Heart right ventricle (tissue), 16 donors: ENCODE results near the gene CDH12. TPM values are rescaled to one million over a fixed set of nuclear protein-coding genes. Genes with fewer than 3 reads are reported as not detected.

Experiments
- ATAC-seq, 8 donors: fragments of 200-7000 bp; cut with Tn5 transposase; one replicate each; pipeline ENCODE4 v1.9.1; 2020; ENCODE audit warnings: mild to moderate bottlenecking in 8 of 8, moderate library complexity in 8 of 8, moderate number of reproducible peaks in 1 of 8
- DNase-seq, 2 donors: peaks; one replicate each; pipeline ENCODE4 v3.0.0-alpha.2; 2020
- H3K27ac ChIP-seq, 10 donors: fragments of 200-600 bp; sonication (generic) in 2 of 10; one replicate each; pipeline versions ENCODE4 v1.5.0 to v1.8.0; 2020 to 2022; ENCODE audit warnings: mild to moderate bottlenecking in 3 of 10
- H3K27me3 ChIP-seq, 7 donors: fragments of 200-600 bp; one replicate each; pipeline ENCODE4 v1.8.0; 2021 to 2022; ENCODE audit warnings: mild to moderate bottlenecking in 2 of 7
- H3K36me3 ChIP-seq, 9 donors: fragments of 200-600 bp; sonication (generic) in 1 of 9; one replicate each; pipeline versions ENCODE4 v1.5.0 to v1.8.0; 2020 to 2022; ENCODE audit warnings: mild to moderate bottlenecking in 2 of 9
- H3K4me1 ChIP-seq, 9 donors: fragments of 200-600 bp; sonication (generic) in 1 of 9; one replicate each; pipeline versions ENCODE4 v1.5.0 to v1.8.0; 2020 to 2022; ENCODE audit warnings: mild to moderate bottlenecking in 4 of 9
- H3K4me3 ChIP-seq, 10 donors: fragments of 200-600 bp; sonication (generic) in 2 of 10; one replicate each; pipeline versions ENCODE4 v1.5.0 to v1.8.0; 2020 to 2022; ENCODE audit warnings: mild to moderate bottlenecking in 7 of 10, moderate library complexity in 2 of 10
- H3K9me3 ChIP-seq, 11 donors: fragments of 200-600 bp in 10 of 11; sonication (generic) in 2 of 11; one replicate each; pipeline versions ENCODE4 v1.5.0 to v1.8.0; 2013 to 2022; ENCODE audit warnings: mild to moderate bottlenecking in 2 of 11, control low read depth in 1 of 11, moderate library complexity in 1 of 11
- WGBS, 2 donors: extraction: QIAGEN DNeasy Blood & Tissue Kit; methylation state at CpG; one replicate each; pipeline ENCODE4 v1.1.7; 2013; ENCODE audit warnings: inconsistent platforms in 1 of 2; 5-methylcytosine and 5-hydroxymethylcytosine counted together
- intact Hi-C, 10 donors: fragments of 100-400 bp; cut with DNase I; formaldehyde crosslinking; loops; one replicate each; pipeline versions ENCODE4 v1.11.1 to v1.14.2; 2022
- polyA plus RNA-seq, 2 donors: library from polyadenylated mRNA; stranded (reverse); fragments of 200-250 nt; gene quantifications; one replicate each; pipeline ENCODE4 v1.2.3, GENCODE V29; 2013
- total RNA-seq, 10 donors: library from RNA; stranded (reverse); fragmentation: NEBNext Ultra II Directional in 3 of 10; extraction: Animal tissue kit (Norgen Biotek cat#: 25700) in 3 of 10; gene quantifications; one replicate each; pipeline versions ENCODE4 v1.2.1 to v1.2.4, GENCODE V29; 2021 to 2023
- TF ChIP-seq, protein P1 (sequence below), 9 donors: fragments of 200-600 bp; sonication (generic) in 2 of 9; IDR thresholded peaks; one replicate each; pipeline versions ENCODE4 v1.5.0 to v1.8.0; 2021 to 2022; ENCODE audit warnings: antibody characterized with exemption in 9 of 9, mild to moderate bottlenecking in 5 of 9, moderate library complexity in 1 of 9
- donor health status: Arrhythmogenic right ventricular cardiomyopathy.
- donor health status: ischemic (EF 13 %, LVEDD 7.1; RV severe dilation, severe dysfunction).
- donor health status: healthy with polysubstance abuse.
- donor health status: DM: no; HTN: yes; CAD: no.
- donor health status: DM: no; HTN: no; CAD: no.
- donor health status: ischemic (EF 25% LVEDD 6.9; RV normal size, moderate dysfunction).
- donor health status: ischemic (EF 25% LVEDD 5.7; RV mildly dilated, moderate dysfunction).
- donor health status: healthy.
- donor health status: DM: yes; HTN: yes; CAD: no.
- donor health status: Ischemic cardiomyopathy.
- donor health status: ischemic (EF 35%, LVEDD 5.7; RV mildly dilated, moderate dysfunction).
- donor health status: nonischemic (EF 11% LVEDD 7.7; RV severe dilation, severe dysfunction).
- donor health status: DM: yes; HTN: yes; CAD: no.
- donor health status: PGD.
- donor health status: ischemic (EF 29% LVEDD 5.4; RV normal size, mild dysfunction).
- donor health status: nonischemic (EF 23%, LVEDD 6.1; RV moderate dilation, normal function).

Gene CDH12
- total and polyA plus RNA-seq, 12 donors, result not detected

DNA sequence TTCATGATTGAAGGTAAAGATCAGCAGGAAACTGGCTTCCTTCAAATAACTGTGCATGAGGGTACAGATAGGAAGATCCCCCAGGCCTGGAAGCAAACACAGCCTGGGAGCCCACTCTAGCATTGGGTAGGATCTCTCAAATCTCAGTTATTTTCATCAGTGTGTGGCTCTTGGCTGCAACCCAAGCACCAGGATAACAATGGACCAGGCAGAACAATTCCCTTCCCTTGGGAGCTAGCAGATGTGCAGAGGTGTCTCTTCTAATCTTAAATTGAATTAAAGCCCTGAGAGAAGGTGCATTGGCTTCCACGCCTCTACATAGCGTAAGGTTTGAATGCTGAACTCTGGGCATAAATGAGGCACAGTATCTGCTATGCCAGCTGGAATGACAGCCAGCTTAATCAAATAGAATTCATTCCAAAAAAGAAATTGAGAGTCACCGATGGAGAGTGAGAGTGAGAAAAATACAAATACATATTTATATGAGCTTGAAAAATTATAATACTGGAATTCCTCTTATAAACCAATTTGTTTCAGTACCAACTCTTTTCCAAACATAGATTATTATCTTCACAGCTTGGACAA lies 957.3 kb downstream of the CDH12 start:
- 31 to 61% methylated on average over 3 of the region's 3 CpGs for WGBS, 2 donors
- Histone ChIP-seq H3K4me1 (no peaks in the 10 kb centered on the region), H3K36me3 (no peaks in the 10 kb centered on the region), H3K9me3 (no peaks in the 10 kb centered on the region), H3K27ac (no peak overlapping the region), H3K27me3 (peaks cover 0 to 3% (median 0%) of the 10 kb centered on the region in 7 donors), H3K4me3 (no peak overlapping the region)
- TF ChIP-seq, protein P1, sequence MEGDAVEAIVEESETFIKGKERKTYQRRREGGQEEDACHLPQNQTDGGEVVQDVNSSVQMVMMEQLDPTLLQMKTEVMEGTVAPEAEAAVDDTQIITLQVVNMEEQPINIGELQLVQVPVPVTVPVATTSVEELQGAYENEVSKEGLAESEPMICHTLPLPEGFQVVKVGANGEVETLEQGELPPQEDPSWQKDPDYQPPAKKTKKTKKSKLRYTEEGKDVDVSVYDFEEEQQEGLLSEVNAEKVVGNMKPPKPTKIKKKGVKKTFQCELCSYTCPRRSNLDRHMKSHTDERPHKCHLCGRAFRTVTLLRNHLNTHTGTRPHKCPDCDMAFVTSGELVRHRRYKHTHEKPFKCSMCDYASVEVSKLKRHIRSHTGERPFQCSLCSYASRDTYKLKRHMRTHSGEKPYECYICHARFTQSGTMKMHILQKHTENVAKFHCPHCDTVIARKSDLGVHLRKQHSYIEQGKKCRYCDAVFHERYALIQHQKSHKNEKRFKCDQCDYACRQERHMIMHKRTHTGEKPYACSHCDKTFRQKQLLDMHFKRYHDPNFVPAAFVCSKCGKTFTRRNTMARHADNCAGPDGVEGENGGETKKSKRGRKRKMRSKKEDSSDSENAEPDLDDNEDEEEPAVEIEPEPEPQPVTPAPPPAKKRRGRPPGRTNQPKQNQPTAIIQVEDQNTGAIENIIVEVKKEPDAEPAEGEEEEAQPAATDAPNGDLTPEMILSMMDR (IDR thresholded peaks at IDR 0.05), result no peak
- ATAC-seq (no peak), DNase-seq (no peak)
- intact Hi-C loops, result no loop called here

DNA sequence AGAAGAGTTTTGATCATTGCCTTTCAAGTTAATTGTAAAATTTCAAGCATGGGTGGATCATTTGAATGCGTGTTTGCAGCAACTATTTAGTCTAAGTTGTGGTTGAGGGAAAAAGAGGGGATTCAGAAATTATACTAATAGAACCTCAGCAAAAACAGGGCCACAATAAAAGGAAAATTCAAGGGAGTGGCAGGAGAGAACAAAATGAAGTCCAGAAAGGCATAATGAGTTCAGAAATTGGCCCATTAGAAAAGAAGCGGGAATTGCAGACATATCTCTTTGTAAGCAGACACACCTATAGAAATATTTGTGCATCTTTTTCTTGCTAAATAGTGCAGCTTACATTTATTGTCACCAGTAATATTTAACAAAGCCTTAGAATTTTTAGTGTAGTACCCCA lies 960.0 kb downstream of the CDH12 start:
- WGBS, 2 donors, result 94 to 97% methylated on average over 2 of the region's 2 CpGs
- H3K4me3 ChIP-seq, result no peak overlapping the region
- peaks cover 0 to 3% (median 0%) of the 10 kb centered on the region in 7 donors for H3K27me3 ChIP-seq
- no peak for DNase-seq
- H3K27ac ChIP-seq, result no peak overlapping the region
- no peaks in the 10 kb centered on the region for H3K36me3 ChIP-seq
- intact Hi-C loops, result no loop called here
- no peaks in the 10 kb centered on the region for H3K4me1 ChIP-seq
- no peak for ATAC-seq
- H3K9me3 ChIP-seq, result no peaks in the 10 kb centered on the region
- TF ChIP-seq, protein P1 (IDR thresholded peaks at IDR 0.05), result no peak

DNA sequence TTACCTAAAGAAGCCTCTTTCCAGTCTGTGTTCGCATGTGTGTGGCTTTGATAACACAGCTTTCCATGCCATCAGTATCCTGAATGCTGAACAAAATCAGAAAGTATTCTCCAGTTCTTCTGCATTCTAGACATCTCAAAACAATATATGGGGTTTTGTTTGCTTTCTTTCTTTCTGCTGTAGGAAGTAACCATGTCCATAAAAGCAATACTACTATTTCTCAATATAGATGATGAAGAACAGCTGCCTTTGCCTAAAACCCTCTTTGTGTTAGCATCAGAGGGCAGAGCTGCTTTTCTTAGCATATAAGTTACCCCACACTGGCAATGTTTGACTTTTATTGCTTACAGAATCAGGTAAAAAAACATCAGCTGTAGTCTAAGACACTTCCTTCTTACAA lies 963.6 kb downstream of the CDH12 start:
- TF ChIP-seq, protein P1 (IDR thresholded peaks at IDR 0.05), result no peak
- H3K36me3 ChIP-seq, result no peaks in the 10 kb centered on the region
- WGBS, 2 donors, result 55 to 63% methylated on average over 1 of the region's 1 CpG

DNA sequence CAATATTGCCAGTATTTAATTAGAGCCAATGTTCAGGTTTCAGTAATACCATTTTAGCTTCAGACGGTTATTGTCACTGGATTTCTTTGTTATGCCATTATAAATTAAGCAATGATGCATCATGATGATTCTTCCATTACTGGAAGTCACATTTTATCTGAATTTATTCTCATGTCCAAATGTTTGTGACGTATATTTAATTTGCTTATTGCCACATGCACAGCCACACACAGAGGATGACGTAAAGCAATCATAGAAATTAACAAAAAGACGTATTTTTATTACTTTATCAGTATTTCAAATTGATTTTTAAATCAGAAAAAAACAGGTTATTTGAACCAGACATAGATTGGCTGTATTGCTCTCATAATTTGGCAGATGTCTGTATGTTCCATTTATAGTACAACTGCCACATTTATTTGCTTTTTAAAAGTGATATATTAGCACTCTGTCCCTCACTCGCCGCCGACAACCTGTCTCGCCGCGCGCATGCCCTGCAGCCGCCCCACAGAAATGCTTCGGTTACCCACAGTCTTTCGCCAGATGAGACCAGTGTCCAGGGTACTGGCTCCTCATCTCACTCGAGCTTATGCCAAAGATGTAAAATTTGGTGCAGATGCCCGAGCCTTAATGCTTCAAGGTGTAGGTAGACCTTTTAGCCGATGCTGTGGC lies 970.9 kb downstream of the CDH12 start:
- TF ChIP-seq, protein P1 (IDR thresholded peaks at IDR 0.05), result no peak
- WGBS, 2 donors, result 82 to 89% methylated on average over 15 to 17 of the region's 17 CpGs
- Histone ChIP-seq H3K4me3 (no peak overlapping the region), H3K9me3 (peaks cover 0 to 11% (median 0%) of the 10 kb centered on the region in 11 donors), H3K27me3 (no peaks in the 10 kb centered on the region), H3K4me1 (no peaks in the 10 kb centered on the region), H3K36me3 (no peaks in the 10 kb centered on the region), H3K27ac (no peak overlapping the region)
- DNase-seq (no peak), ATAC-seq (no peak)
- intact Hi-C loops, result no loop called here

More for the DNA sequence above, 963.6 kb downstream of the CDH12 start:
- H3K27ac ChIP-seq, result no peak overlapping the region
- H3K9me3 ChIP-seq, result no peaks in the 10 kb centered on the region
- ATAC-seq (no peak), DNase-seq (no peak)
- no peak overlapping the region for H3K4me3 ChIP-seq
- no peaks in the 10 kb centered on the region for H3K4me1 ChIP-seq
- intact Hi-C loops, result no loop called here
- peaks cover 0 to 3% (median 0%) of the 10 kb centered on the region in 7 donors for H3K27me3 ChIP-seq
